Common myeloid progenitor, CD34-positive (primary cell): Measurements from ENCODE around the gene UBQLN4.
"Not testable (repeated sequence)": the region's sequence is repeated elsewhere in the genome, so short reads cannot be mapped to it uniquely, and the experiment has no call there.

Experiments used
- CTCF ChIA-PET: fragments of 350-600 bp; sonication (Branson Sonifier 250); formaldehyde crosslinking; loops from one replicate; lab custom pipeline; 2021; ENCODE audit warnings: antibody characterized with exemption; lab: Charles Lee
- POLR2A ChIA-PET: fragments of 350-600 bp; sonication (Branson Sonifier 250); formaldehyde crosslinking; loops from one replicate; lab custom pipeline; 2021; ENCODE audit warnings: antibody characterized with exemption; lab: Charles Lee
- DNase-seq, 3 donors: peaks; one replicate each; pipeline versions ENCODE4 v3.0.0 to v3.0.0-alpha.2; 2013
- H3K27ac ChIP-seq, 2 experiments: 1 replicate in 1 of 2; 2 replicates in 1 of 2; pipeline ENCODE4 v1.7.0; 2013; ENCODE audit warnings: inconsistent platforms in 2 of 2, low read length in 2 of 2, mild to moderate bottlenecking in 2 of 2, low read depth in 1 of 2, moderate library complexity in 1 of 2; ENCODE audit not compliant: severe bottlenecking in 2 of 2, insufficient read depth in 1 of 2, poor library complexity in 1 of 2
- H3K27me3 ChIP-seq, 5 experiments: replicated peaks in 2 of 5; 1 replicate in 3 of 5; 2 replicates in 2 of 5; pipeline versions ENCODE4 v1.6.1 to v1.7.0; 2013; ENCODE audit warnings: low read length in 4 of 5, mild to moderate bottlenecking in 2 of 5, moderate library complexity in 2 of 5, inconsistent platforms in 1 of 5; ENCODE audit not compliant: insufficient read depth in 5 of 5, control insufficient read depth in 4 of 5
- H3K36me3 ChIP-seq, 4 experiments: 1 replicate in 2 of 4; 2 replicates in 2 of 4; pipeline versions ENCODE4 v1.6.1 to v1.7.0; 2013; ENCODE audit warnings: low read length in 3 of 4, control low read depth in 1 of 4, mild to moderate bottlenecking in 1 of 4; ENCODE audit not compliant: control insufficient read depth in 4 of 4, insufficient read depth in 4 of 4
- H3K4me1 ChIP-seq, 4 experiments: 1 replicate in 3 of 4; 2 replicates in 1 of 4; pipeline versions ENCODE4 v1.6.1 to v1.7.1; 2013; ENCODE audit warnings: low read length in 3 of 4, mild to moderate bottlenecking in 3 of 4, control low read depth in 1 of 4, inconsistent platforms in 1 of 4, moderate library complexity in 1 of 4; ENCODE audit not compliant: control insufficient read depth in 4 of 4, insufficient read depth in 4 of 4; ENCODE audit errors: control extremely low read depth in 1 of 4
- H3K4me3 ChIP-seq, 7 experiments: 1 replicate in 4 of 7; 2 replicates in 3 of 7; pipeline versions ENCODE4 v1.5.1 to v1.7.0; 2013; ENCODE audit warnings: mild to moderate bottlenecking in 7 of 7, low read length in 6 of 7, moderate library complexity in 6 of 7, inconsistent platforms in 2 of 7, low read depth in 2 of 7, control low read depth in 1 of 7; ENCODE audit not compliant: insufficient read depth in 4 of 7, control insufficient read depth in 1 of 7; ENCODE audit errors: extremely low read depth in 1 of 7
- H3K9me3 ChIP-seq, 5 experiments: 1 replicate in 4 of 5; 2 replicates in 1 of 5; pipeline versions ENCODE4 v1.6.1 to v1.7.1; 2013; ENCODE audit warnings: low read length in 4 of 5, mild to moderate bottlenecking in 2 of 5, inconsistent platforms in 1 of 5, low read depth in 1 of 5, moderate library complexity in 1 of 5; ENCODE audit not compliant: control insufficient read depth in 4 of 5, insufficient read depth in 2 of 5; ENCODE audit errors: control extremely low read depth in 1 of 5
- WGBS: methylation state at CpG from one replicate; pipeline ENCODE4 v1.1.5; 2013; ENCODE audit not compliant: insufficient coverage; 5-methylcytosine and 5-hydroxymethylcytosine counted together

The UBQLN4 gene

GRCh38 chr1:156072251-156072650, 18.7 kb upstream of the UBQLN4 start:
- H3K9me3 ChIP-seq: no peaks in the 10 kb centered on the region
- CTCF ChIA-PET: interaction anchor here (1.0 to 1.1 kb wide), 2 partner anchors 47 to 134 kb away, joined by 3 to 5 read pairs; no protein-coding TSS in a partner anchor
- no peak for DNase-seq
- H3K4me1 ChIP-seq: peaks cover 0 to 29% (median 22%) of the 10 kb centered on the region in 4 experiments
- H3K27ac ChIP-seq: no peak overlapping the region
- H3K27me3 ChIP-seq: no peaks in the 10 kb centered on the region
- 100% methylated on average over 1 of the region's 6 CpGs for WGBS
- H3K36me3 ChIP-seq: peaks cover 0 to 5% (median 0%) of the 10 kb centered on the region in 4 experiments
- POLR2A ChIA-PET: no interaction called here
- H3K4me3 ChIP-seq: no peak overlapping the region

DNA sequence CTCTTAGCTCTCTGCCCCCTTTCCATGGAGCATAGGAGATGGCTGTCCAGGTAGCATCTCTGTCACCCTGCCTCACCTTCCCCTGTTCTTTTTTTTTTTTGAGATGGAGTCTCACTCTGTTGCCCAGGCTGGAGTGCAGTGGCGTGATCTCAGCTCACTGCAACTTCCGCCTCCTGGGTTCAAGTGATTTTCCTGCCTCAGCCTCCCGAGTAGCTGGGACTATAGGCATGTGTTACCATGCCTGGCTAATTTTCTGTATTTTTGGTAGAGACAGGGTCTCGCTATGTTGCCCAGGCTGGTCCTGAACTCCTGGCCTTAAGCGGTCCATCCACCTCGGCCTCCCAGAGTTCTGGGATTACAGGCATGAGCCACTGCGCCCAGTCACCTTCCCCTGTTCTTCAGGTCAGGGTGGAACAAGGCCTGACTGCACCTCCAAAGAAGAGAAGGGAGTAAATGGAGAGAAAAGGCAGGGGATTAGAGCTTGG, 17.8 kb upstream of the UBQLN4 start:
- CTCF ChIA-PET: interaction anchor here (1.0 to 1.3 kb wide), 3 partner anchors 46 to 133 kb away, joined by 3 to 5 read pairs (median 4); no protein-coding TSS in a partner anchor
- DNase-seq, H3K36me3 ChIP-seq, POLR2A ChIA-PET, H3K4me3 ChIP-seq, H3K27ac ChIP-seq, H3K27me3 ChIP-seq, H3K9me3 ChIP-seq: not testable (repeated sequence)
- 100% methylated on average over 4 of the region's 7 CpGs for WGBS
- peaks cover 0 to 24% (median 16%) of the 10 kb centered on the region in 4 experiments for H3K4me1 ChIP-seq

- Histone ChIP-seq H3K36me3 (no peaks in the 10 kb centered on the region), H3K27ac (no peak overlapping the region), H3K27me3 (no peaks in the 10 kb centered on the region), H3K4me3 (no peak overlapping the region), H3K9me3 (no peaks in the 10 kb centered on the region), H3K4me1 (peaks cover 0 to 17% (median 9%) of the 10 kb centered on the region in 4 experiments)
- WGBS: 46% methylated on average over 3 of the region's 4 CpGs
- CTCF ChIA-PET: interaction anchor here (0.8 to 1.3 kb wide), 2 partner anchors 16 to 59 kb away, joined by 3 to 4 read pairs; partner anchors contain the start of gene LAMTOR2
- POLR2A ChIA-PET: no interaction called here
- no peak for DNase-seq
Measured at GRCh38 chr1:156070548-156070947, 16.9 kb upstream of the UBQLN4 start.

- ChIA-PET POLR2A (no interaction called here), CTCF (interaction anchor here (0.8 to 1.3 kb wide), 3 partner anchors 16 to 20 kb away, joined by 3 to 4 read pairs (median 3); partner anchors contain the start of genes LAMTOR2 and UBQLN4)
- H3K27me3 ChIP-seq: no peaks in the 10 kb centered on the region
- WGBS: 97% methylated on average over 3 of the region's 3 CpGs
- no peaks in the 10 kb centered on the region for H3K9me3 ChIP-seq
- H3K36me3 ChIP-seq: no peaks in the 10 kb centered on the region
- no peak for DNase-seq
- H3K27ac ChIP-seq: no peak overlapping the region
- peaks cover 0 to 11% (median 4%) of the 10 kb centered on the region in 4 experiments for H3K4me1 ChIP-seq
- H3K4me3 ChIP-seq: no peak overlapping the region
Measured at GRCh38 chr1:156069490-156070455, 16.2 kb upstream of the UBQLN4 start.

DNA sequence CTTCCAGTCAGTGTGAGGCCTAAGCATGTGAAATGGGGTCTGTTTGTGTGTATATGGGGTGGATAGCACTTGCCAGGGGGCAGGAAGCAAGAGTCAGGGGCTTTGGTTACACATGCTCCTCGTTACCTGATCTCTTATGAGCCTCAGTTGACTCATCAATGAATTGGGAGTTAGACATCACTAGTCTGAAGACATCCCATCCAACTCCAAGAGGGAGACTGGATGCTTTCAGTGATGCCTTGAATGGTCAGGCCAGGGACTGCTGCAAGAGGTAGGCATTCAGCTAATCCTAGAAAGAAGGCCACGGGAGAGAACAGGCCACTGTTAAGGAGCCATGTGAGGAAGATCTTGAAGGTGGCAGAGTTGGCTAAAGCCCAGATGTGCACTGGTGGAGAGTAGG, 13.7 kb upstream of the UBQLN4 start:
- Histone ChIP-seq H3K4me3 (no peak overlapping the region), H3K9me3 (no peaks in the 10 kb centered on the region), H3K27me3 (no peaks in the 10 kb centered on the region), H3K4me1 (peaks cover 0 to 11% (median 4%) of the 10 kb centered on the region in 4 experiments), H3K27ac (no peak overlapping the region), H3K36me3 (no peaks in the 10 kb centered on the region)
- no peak for DNase-seq
- WGBS: 83% methylated on average over 1 of the region's 2 CpGs
- ChIA-PET POLR2A (no interaction called here), CTCF (interaction anchor here (0.9 to 3.3 kb wide), 9 partner anchors 9 to 133 kb away, joined by 3 to 18 read pairs (median 6); partner anchors contain the start of genes KHDC4 and SSR2)

- WGBS: 69% methylated on average over 10 of the region's 16 CpGs
- Histone ChIP-seq H3K27ac (no peak overlapping the region), H3K36me3 (no peaks in the 10 kb centered on the region), H3K9me3 (no peaks in the 10 kb centered on the region), H3K4me1 (peaks cover 0 to 11% (median 4%) of the 10 kb centered on the region in 4 experiments), H3K27me3 (no peaks in the 10 kb centered on the region), H3K4me3 (no peak overlapping the region)
- POLR2A ChIA-PET: interaction anchor here (1.2 kb wide), 1 partner anchor 13 kb away, joined by 4 read pairs; the partner anchor contains the start of gene UBQLN4
- DNase-seq: no peak
- CTCF ChIA-PET: interaction anchor here (0.8 to 3.4 kb wide), 27 partner anchors 9 to 268 kb away, joined by 3 to 18 read pairs (median 4); partner anchors contain the start of gene SSR2
Measured at GRCh38 chr1:156065871-156066270, 12.3 kb upstream of the UBQLN4 start.
